GM21619 (cell line): ENCODE results near the gene KLHL14.
"Not testable (repeated sequence)": the region's sequence is repeated elsewhere in the genome, so short reads cannot be mapped to it uniquely, and the experiment has no call there.

ENCODE experiments used
- ATAC-seq: cut with Tn5 transposase; IDR thresholded peaks from one replicate; pipeline ENCODE4 v1.9.1; 2021; ENCODE audit not compliant: unreplicated experiment

The KLHL14 gene, protein sequence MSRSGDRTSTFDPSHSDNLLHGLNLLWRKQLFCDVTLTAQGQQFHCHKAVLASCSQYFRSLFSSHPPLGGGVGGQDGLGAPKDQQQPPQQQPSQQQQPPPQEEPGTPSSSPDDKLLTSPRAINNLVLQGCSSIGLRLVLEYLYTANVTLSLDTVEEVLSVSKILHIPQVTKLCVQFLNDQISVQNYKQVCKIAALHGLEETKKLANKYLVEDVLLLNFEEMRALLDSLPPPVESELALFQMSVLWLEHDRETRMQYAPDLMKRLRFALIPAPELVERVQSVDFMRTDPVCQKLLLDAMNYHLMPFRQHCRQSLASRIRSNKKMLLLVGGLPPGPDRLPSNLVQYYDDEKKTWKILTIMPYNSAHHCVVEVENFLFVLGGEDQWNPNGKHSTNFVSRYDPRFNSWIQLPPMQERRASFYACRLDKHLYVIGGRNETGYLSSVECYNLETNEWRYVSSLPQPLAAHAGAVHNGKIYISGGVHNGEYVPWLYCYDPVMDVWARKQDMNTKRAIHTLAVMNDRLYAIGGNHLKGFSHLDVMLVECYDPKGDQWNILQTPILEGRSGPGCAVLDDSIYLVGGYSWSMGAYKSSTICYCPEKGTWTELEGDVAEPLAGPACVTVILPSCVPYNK

DNA sequence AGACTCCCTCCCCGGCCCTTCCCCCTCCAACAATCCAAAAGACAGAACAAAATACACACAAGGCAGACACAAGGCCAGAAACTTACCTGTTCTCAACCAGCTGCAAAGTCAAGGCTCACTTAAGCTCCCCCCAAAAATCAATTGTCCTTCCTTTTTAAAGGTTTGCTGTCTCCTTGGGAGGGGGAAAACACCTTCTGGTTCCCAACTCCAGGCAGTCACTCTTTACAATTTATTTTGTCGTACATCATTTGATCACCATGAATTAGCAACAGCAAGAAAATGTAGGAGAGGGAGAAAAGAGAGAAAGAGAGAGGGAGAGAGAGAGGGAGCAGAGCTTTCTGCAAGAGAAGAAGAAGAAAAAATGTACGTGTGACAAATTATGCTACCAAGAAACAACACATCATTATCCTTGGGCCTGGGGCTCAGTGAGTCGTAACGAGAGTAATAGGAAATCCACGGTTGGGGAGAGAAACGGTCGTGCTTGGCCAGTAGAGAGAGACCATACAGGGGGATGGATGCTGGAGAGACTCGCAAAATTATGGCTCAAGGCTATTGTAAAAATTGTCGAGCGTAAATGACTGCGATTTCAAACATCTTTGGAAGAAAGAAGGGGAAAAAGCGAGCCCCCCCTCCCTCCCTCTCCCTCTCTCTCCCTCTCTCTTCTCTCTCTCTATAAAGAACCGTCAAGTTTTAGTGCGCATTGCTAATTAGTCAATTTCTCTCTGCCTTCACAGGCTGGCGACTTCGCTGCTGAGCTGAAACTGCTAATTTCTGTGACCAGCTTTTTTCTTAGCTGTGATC, at the start of gene KLHL14:
KLHL14 (minus strand) TSS at position 443 of the 801 bp plus-strand sequence. CDS start 2,432 bp downstream, outside the sequence.
- peak; percentile 39 for ATAC-seq

DNA sequence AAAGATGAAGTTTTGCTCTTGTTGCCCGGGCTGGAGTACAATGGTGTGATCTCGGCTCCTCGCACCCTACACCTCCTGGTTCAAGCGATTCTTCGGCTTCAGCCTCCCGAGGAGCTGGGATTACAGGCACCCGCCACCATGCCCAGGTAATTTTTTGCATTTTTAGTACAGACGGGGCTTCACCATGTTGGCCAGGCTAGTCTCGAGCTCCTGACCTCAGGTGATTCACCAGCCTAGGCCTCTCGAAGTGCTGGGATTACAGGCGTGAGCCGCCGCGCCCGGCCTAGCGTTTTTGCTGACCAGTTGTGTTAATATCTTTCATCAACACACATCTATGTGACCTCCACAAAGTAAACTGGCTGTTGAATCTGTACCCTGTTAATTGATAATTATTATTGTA, 49.4 kb upstream of the KLHL14 start:
- ATAC-seq, result no peak

DNA sequence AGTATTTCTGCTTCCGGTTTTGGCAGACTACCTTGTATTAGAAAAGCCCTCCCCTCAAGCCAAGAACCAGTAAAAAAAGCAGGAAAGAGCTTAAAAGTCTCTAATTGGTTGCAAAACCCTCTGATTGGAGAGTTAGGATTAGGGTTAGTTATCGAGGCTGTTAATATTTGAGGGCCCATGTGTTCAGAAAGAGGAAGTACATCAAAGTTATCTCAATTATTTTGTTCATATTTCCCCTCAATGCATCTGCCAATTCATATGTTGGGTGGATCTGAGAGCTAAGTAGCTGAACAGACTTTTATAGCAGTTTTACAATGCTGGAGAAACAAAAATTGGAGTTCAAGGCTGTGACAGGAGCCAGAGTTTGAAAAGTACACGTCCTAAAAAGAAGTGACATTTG, 43.1 kb upstream of the KLHL14 start:
- ATAC-seq, result no peak

DNA sequence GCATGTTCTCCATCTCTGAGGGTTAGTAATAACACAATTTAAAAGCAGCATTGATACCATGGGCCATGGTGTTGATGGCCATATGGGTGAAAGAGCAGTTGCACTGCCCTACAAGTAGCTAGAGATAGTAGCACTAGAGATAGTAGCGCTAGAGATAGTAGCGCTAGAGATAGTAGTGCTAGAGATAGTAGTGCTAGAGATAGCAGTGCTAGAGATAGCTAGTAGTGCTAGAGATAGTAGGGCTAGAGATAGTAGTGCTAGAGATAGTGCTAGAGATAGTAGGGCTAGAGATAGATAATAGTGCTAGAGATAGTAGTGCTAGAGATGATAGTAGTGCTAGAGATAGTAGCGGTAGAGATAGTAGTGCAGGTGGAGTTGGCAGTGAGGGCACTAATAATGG, 39.5 kb upstream of the KLHL14 start:
- ATAC-seq, result no peak

DNA sequence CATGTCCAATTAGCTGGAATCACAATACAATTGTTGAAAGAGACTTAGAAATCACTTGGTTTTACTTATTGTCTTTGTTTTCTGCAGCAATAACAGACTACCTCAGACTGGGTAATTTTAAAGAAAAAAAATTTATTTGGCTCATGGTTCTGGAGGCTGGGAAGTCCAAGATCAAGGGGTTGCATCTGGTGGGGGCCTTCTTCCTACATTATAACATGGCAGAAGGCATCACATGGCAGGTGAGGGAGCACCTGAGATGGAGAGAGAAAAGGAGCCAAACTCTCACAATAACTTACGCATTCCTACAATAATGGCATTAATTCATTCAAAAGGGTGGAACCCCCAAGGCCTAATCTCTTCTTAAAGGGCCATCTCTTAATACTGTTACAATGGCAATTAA, 37.5 kb upstream of the KLHL14 start:
- ATAC-seq, result no peak

DNA sequence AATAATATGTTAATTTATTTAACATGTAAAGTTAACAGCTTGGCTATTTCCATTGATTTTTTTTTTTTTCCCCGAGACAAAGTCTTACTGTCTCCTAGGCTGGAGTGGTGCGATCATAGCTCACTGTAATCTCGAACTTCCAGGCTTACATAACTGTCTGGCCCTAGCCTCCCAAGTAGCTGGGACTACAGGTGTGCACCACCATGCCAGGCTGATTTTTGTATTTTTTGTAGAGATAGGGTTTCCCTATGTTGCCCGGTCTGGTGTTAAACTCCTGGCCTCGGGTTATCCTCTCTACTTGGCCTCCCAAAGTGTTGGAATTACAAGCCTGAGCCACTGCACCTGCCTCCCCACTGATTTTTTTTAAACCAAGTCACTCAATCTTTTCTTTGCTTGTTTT, 32.5 kb upstream of the KLHL14 start:
- ATAC-seq, result no peak

DNA sequence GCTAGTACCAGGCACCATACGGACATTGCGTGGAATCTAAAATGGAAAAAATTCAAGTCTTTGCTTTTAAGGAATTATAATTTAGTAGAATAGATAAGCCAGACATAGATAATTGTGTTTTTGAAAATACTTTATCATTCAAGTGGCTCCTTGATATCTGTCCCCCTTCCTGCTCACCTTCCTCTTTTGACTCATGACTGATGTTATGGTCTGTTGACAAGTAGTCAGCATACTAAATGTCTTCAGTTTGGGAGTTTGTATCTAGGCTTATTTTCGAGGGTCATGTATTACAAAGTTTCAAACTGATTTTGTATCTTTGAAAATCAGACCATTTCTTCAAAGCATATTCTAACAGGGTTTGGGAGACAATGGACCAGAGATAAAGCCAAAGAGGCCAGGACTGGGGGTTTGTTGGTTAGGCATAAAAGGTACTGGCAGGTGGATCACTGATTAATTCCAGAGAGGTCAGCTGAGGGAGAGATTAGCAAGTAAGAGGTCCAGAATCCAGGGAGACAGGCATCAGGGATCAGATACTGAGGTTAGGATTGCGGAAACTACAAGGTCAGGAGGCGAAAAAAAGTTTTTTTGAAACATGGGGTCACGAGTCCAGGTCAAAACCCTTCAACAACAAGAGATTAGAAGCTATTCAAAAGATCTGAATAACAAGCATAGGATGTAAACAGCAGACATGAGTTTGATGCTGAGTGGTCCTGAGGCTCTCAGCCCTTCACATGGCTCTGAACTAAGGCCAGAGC, 31.5 kb upstream of the KLHL14 start:
- no peak for ATAC-seq

DNA sequence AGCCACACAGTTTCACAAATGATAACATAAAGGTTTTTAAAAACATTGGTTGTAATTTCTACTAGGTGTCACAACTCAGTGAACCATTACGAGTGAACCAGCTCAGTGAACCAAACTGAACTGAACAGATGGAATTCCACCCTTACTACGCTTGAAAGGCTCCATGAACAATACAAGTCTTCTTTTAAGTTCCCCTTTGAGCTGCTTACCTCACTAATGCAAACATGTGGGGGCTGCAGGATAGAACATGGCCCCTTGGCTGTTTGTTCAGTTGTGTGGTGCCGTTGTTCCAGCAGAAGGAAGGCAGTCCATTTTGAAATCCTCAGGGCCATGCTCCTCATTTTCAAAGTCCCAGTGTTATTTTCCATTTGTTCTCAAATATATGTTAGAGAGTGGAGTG, 30.7 kb upstream of the KLHL14 start:
- peak; percentile 82 for ATAC-seq

DNA sequence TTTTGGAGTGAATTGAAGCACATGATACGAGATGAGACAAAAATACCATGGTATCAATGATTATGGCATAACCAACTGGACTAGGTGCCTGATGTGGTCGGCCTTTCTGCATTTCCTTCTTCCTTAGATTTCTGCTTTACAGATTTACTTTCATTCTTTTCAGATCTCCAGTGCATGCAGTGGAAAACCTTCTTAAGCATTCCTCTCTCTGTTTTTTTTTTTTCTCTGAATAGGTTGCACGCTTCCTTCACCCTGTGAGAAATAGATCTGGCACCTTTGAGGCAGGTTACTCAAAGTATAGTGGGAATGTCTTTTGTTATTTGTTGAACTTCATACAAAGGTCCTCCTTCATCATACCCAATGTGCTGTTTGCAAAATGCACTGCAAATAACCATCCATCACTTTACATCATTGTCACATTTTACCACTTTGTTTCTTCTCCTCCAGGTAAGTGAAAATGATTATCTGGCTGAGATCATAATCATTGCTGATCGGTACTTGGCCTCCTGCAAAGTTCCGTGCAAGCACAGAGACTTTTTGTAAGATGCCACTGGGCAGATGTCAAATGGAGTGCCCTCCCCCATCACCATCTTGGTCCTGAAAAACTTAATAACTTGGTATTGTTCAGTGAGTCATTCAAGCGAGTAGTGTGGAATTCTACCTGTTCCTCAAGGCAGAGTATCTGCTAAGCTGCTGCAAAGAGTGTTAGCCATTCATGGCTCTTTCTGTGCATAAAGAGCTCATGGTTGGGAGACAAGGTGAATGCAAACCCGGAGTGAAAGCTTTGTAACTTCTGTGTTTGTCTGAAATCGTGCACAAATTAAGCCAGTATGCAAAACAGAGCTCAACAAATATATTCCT, 30.0 kb upstream of the KLHL14 start:
- ATAC-seq, result peak; percentile 47

DNA sequence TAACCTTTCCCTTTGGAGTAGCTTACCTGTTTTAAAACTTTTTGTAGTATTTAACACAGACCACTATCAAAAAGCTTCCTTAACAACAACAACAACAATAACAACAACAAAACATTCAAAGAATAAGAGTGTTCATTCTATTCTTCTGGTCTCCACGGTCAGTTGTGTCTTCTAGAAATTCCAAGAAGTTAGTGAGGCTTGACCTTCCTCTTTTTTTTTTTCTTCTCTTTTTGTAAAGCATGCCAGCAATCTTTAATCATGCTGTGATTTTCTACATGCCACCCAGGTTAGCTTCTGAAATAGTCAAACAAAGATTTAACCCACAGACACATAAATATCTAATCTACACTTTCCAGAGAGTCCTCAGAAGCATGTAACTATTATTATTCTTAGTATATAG, 28.4 kb upstream of the KLHL14 start:
- ATAC-seq, result no peak

DNA sequence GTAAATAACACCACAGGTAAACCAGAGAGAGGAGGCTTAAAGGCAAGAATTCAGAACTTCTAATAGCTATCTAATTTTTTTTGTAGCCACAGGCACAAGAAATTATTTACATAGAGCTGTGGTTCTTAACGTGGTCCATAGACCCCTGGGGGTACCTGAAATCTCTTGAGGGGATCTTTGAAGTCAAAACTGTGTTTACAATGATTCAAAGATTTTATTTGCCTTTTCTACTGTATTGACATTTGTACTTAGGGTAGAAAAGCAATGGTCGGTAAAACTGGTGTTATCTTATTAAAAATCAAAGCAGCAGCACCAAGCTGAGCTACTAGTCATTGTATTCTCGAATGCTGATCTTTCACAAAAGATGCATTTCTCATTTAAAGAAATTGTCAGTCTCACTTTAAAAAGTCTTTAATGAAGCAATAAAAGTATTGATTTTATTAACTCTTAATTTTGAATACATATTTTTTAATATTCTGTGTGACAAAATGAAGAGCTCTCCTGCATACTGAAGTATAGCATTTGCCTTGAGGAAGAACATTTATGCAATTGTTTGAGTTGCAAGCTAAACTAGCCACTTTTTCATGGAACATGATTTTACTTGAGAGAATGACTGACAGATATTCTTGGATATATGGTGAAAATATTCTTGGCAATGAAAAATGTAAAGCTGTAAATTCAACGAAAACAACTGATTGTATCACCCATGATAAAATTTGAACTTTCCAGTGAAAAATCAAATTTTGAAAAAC, 25.6 kb upstream of the KLHL14 start:
- ATAC-seq, result no peak

DNA sequence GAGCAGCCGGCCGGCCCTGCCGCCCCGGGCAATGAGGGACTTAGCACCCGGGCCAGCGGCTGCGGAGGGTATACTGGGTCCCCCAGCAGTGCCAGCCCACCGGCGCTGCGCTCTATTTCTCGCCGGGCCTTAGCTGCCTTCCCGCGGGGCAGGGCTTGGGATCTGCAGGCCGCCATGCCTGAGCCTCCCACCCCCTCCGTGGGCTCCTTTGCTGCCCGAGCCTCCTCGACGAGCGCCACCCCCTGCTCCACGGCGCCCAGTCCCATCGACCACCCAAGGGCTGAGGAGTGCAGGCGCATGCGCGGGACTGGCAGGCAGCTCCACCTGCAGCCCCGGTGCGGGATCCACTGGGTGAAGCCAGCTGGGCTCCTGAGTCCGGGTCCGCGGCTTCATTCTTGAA, 21.8 kb upstream of the KLHL14 start:
- not testable (repeated sequence) for ATAC-seq

DNA sequence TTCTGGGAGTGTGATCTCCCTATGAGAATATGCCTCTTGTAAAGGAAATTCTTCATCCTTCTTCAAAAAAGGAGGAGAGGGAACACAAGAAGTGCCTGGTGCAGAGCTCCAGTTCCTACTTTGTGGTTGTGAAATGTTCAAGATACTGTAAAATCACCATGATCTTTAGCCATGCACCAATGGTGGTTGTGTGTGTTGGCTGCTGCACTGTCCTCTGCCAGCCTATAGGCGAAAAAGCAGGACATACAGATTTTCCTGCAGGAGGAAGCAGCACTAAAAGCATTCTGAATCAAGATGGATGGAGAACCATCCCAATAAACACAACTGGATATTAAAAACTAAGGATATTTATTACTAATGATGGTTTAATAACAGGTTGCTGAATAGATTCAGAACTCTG, 6.2 kb upstream of the KLHL14 start:
- ATAC-seq, result no peak

DNA sequence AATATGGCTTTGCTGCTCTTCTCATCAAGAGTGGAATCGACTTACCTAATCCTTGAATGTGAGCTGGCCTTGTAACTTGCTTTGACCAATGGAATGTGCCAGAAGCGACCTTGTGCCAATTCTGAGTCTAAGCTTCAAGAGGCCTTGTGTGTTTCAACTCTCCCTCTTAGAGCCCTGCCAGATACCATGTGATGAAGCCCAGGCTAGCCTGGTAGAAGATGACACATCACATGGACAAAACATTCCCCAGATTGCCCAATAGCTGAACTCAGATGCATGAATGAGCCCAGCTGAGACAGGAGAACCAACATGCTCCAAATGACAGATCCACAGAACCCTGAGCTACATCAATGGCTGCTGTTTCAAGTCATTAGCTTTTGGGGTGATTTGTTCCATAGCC, 4.2 kb upstream of the KLHL14 start:
- ATAC-seq, result no peak

DNA sequence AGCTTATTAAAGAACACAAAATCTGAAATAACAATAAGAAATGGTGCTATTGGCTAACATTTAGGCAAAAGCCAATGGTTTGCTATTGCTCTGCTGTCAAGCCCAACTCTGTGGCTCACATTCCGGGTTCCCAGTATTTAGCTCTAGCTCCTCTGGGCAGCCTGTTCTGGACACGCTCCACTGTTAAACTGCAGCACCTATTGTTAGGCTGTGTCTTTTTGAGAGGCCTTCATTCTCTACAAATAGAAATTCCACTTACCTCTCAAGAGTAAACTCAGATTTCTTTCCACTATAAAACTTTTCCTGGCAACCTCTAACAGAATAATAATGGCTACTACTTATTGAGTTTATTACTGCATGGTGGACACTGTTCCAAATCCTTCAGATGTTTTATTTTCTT, 3.7 kb upstream of the KLHL14 start:
- no peak for ATAC-seq

DNA sequence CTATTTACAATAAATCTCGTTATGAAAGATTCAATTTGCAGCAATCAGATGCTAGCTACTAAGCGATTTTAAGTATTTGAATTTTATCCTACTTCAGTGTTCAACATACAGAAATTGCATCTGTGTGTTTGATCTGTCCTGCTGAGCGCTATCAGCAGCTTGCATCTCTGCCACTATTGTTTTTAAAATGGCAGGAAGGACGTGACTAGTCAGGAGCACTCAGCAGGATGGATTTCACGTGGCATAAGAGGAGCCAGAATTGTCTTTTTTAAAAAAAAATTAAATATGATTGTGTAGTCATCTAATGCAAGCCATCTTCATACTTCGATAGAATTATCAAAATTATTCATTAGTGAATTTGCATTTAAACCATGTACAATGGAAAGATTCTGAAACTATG, 2.8 kb upstream of the KLHL14 start:
- no peak for ATAC-seq

DNA sequence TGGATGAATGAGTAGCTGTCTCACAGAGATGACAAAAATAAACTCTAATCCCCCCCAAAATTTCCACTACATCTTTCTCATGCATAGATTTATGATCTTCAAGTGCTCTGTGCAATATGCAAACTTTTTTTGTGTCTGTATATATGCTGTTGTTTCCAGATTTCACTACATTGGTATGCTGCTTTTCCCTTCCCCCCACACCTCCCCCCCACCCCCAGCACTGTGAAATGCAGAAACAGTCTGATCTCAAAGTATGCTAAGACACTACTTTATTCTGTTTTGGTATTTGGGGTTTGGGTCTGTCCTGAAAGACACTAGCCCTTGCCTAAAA, 524 bp upstream of the KLHL14 start:
- ATAC-seq, result no peak

DNA sequence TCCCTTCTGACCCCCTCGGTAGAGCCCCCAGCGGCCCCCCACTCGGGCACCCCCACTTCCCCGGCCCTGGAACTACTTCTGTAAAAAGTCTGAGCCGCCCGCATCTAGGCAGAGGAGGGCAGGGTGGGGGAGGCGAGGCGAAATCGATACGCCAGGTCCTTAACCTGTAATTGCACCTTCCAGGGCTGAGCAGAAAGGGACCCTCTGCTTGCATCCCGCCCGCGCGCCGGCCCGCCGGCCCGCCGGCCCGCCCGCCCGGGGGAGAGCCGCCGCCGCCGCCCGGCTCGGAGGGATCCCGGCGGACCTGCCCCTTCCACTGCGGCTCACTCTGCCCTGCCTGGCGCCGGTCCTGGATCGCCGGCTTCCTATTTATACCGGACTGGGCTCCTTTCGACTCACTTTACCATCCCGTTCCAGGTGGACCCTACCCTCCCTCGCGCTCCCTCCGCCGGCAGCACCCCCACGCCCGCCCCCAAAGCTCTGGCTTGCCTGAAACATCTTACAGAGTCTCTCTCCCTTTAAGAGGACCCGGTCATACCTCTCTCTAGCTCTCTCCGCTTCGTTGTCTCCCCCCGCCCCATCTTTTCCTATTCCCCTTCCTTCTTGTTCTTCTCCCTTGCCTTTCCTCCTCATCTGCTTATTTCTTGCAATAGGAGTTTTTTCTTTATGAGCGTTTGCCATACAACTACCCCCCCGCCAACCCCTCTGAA, 797 bp downstream of the KLHL14 start:
- ATAC-seq, result no peak

DNA sequence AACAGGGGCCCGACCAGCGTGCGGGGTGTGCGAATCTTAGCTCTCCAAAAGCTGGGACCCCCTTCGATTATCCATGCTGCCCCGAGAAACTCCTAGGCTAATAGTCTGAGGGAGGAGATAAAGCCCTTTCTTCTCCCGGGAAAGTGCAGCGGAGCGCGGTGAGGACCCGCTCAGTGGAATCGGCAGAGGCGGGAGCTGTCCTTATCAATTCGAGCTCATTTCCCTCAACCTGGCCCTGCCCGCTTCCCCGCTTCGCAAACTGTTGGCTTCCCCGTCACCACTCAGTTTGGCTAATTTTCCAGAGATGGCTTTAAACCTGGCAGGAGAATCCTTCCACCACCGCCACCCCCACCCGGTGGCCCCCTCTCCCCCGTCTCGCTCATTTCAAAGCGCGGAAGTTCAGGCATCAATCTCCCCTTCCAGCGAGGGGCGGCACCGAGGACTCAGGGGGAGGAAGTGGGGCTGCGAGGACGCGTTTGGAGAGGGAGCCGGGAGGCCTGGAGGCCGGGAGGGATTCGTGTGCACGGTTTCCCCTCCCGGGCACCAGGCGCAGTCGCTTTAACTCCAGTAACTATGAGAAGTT, 1.6 kb downstream of the KLHL14 start:
- ATAC-seq, result no peak
